Naive B cell (primary cell): ENCODE measurements around the gene TCP1. TPM values are rescaled to one million over a fixed set of nuclear protein-coding genes. Genes with fewer than 3 reads are reported as not detected.
"Not testable (repeated sequence)": the region's sequence is repeated elsewhere in the genome, so short reads cannot be mapped to it uniquely, and the experiment has no call there.

Experiments used
- ATAC-seq, 2 donors: fragments of 150-1000 bp; cut with Tn5 transposase; 2 replicates each; pipeline ENCODE4 v1.10.0; 2021; ENCODE audit warnings: low read depth in 2 of 2, mild to moderate bottlenecking in 2 of 2, moderate library complexity in 2 of 2
- DNase-seq: peaks from one replicate; pipeline ENCODE4 v3.0.0; 2022
- H3K27ac Mint-ChIP-seq, 6 donors: one replicate each; pipeline ENCODE4 v1.8.0; 2020 to 2022; ENCODE audit warnings: mild to moderate bottlenecking in 6 of 6, mixed read lengths in 6 of 6, moderate library complexity in 5 of 6, inconsistent platforms in 2 of 6
- H3K27me3 Mint-ChIP-seq, 3 donors: one replicate each; pipeline ENCODE4 v1.8.0; 2021 to 2022; ENCODE audit warnings: mixed read lengths in 3 of 3, mild to moderate bottlenecking in 1 of 3
- H3K36me3 Mint-ChIP-seq, 2 donors: one replicate each; pipeline ENCODE4 v1.8.0; 2020 to 2022; ENCODE audit warnings: mixed read lengths in 2 of 2, inconsistent platforms in 1 of 2, mild to moderate bottlenecking in 1 of 2
- H3K4me1 Mint-ChIP-seq, 3 donors: one replicate each; pipeline ENCODE4 v1.8.0; 2020 to 2022; ENCODE audit warnings: mixed read lengths in 3 of 3, inconsistent platforms in 1 of 3, mild to moderate bottlenecking in 1 of 3, moderate library complexity in 1 of 3
- H3K4me3 Mint-ChIP-seq, 8 donors: one replicate each; pipeline ENCODE4 v1.8.0; 2020 to 2022; ENCODE audit warnings: mild to moderate bottlenecking in 8 of 8, mixed read lengths in 8 of 8, moderate library complexity in 8 of 8, inconsistent platforms in 2 of 8
- H3K9me3 Mint-ChIP-seq, 7 donors: one replicate each; pipeline ENCODE4 v1.8.0; 2020 to 2022; ENCODE audit warnings: mixed read lengths in 7 of 7, mild to moderate bottlenecking in 5 of 7, inconsistent platforms in 2 of 7, moderate library complexity in 1 of 7
- polyA plus RNA-seq, 6 donors: library from polyadenylated mRNA; unstranded; fragments of 300-500 nt; fragmentation: Illumina TruSeq; gene quantifications; one replicate each; pipeline ENCODE4 v1.2.3, GENCODE V29; 2021; ENCODE audit warnings: low read depth in 6 of 6

TCP1 gene
- polyA plus RNA-seq, 6 donors from 2014 or later, result 69.6 to 86.2 (median 73.3) TPM

- H3K9me3 Mint-ChIP-seq, H3K4me3 Mint-ChIP-seq, H3K36me3 Mint-ChIP-seq, DNase-seq, ATAC-seq, H3K27me3 Mint-ChIP-seq: not testable (repeated sequence)
- H3K27ac Mint-ChIP-seq, result peak overlapping the region in 3 of 6 donors; percentile 34 to 61 (median 49)
- H3K4me1 Mint-ChIP-seq, result peaks cover 29 to 67% (median 35%) of the 10 kb centered on the region in 3 donors
Measured at GRCh38 chr6:159733395-159733794, 56.0 kb downstream of the TCP1 start.

- not testable (repeated sequence) for H3K9me3 Mint-ChIP-seq, H3K36me3 Mint-ChIP-seq, DNase-seq, H3K27me3 Mint-ChIP-seq, ATAC-seq
- H3K4me3 Mint-ChIP-seq, result peak overlapping the region in 2 of 8 donors; percentile 18 to 30
- H3K27ac Mint-ChIP-seq, result peak overlapping the region in 2 of 6 donors; percentile 53 to 61
- peaks cover 24 to 65% (median 31%) of the 10 kb centered on the region in 3 donors for H3K4me1 Mint-ChIP-seq
Measured at GRCh38 chr6:159732550-159732949, 56.9 kb downstream of the TCP1 start.

GRCh38 chr6:159730332-159730676 is 59.1 kb downstream of the TCP1 start:
- no peaks in the 10 kb centered on the region for H3K36me3 Mint-ChIP-seq
- peaks cover 28 to 74% (median 42%) of the 10 kb centered on the region in 3 donors for H3K4me1 Mint-ChIP-seq
- no peaks in the 10 kb centered on the region for H3K27me3 Mint-ChIP-seq
- no peaks in the 10 kb centered on the region for H3K9me3 Mint-ChIP-seq
- DNase-seq (no peak), ATAC-seq (no peak)
- peak overlapping the region in 6 of 8 donors; percentile 13 to 96 (median 90) for H3K4me3 Mint-ChIP-seq
- peak overlapping the region in 3 of 6 donors; percentile 15 to 99 (median 96) for H3K27ac Mint-ChIP-seq

DNA sequence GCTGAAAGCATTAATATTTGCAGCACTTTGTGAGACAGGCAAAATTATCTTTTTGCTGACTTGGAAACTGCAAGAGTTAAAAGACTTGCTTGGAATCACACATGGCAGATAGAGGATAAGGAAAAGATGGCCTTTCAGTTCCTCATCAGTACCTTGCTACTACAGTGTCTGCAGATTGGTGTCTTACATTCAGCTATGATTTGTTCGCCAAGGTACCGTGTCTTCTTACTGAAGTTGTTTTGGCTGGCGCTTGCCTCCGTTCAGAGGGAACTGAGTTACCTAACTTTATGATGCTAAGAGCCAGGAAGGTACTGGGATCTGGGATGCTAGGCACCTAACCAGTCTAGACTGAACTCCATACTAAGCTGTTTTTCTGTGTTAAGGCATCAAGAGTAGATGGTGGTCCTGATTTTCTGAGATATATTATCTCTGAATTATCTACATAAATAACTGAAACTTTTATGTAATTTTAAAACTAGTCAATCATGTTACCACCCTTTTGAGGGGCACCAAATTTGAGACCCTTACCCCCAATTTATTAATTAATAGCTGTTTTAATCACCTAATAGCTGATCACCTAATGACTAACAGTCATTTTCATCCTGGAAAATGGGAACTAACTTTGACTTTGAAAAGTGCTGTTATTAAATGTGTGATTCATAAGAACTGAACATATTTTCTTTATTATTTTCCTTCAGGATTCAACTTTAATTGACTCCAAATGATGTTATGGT is 59.6 kb downstream of the TCP1 start:
- DNase-seq, result peak; percentile 21
- H3K27me3 Mint-ChIP-seq, result no peaks in the 10 kb centered on the region
- ATAC-seq, result no peak
- peak overlapping the region; percentile 85 to 96 (median 90) for H3K4me3 Mint-ChIP-seq
- peaks cover 28 to 73% (median 42%) of the 10 kb centered on the region in 3 donors for H3K4me1 Mint-ChIP-seq
- peak overlapping the region in 5 of 6 donors; percentile 33 to 99 (median 95) for H3K27ac Mint-ChIP-seq
- no peaks in the 10 kb centered on the region for H3K9me3 Mint-ChIP-seq
- H3K36me3 Mint-ChIP-seq, result no peaks in the 10 kb centered on the region

- H3K4me3 Mint-ChIP-seq, result peak overlapping the region; percentile 87 to 96 (median 92)
- no peaks in the 10 kb centered on the region for H3K27me3 Mint-ChIP-seq
- peaks cover 28 to 69% (median 46%) of the 10 kb centered on the region in 3 donors for H3K4me1 Mint-ChIP-seq
- H3K27ac Mint-ChIP-seq, result peak overlapping the region; percentile 83 to 99 (median 94)
- H3K9me3 Mint-ChIP-seq, result no peaks in the 10 kb centered on the region
- no peaks in the 10 kb centered on the region for H3K36me3 Mint-ChIP-seq
- no peak for DNase-seq
- no peak for ATAC-seq
Measured at GRCh38 chr6:159728531-159728964, 60.9 kb downstream of the TCP1 start.

Other genes starting within 250 kb of the TCP1 start
- gene SOD2, start 96.4 kb downstream of the TCP1 start, polyA plus RNA-seq, result 10 to 100 TPM; 74.3 to 99.4 (median 83.2) TPM
- 100 to 1,000 TPM; 142 to 203 (median 152) TPM for gene WTAP, start 62.1 kb downstream of the TCP1 start, polyA plus RNA-seq
- 10 to 100 TPM; 20.8 to 39.8 (median 27.8) TPM for gene ACAT2, start 27.6 kb downstream of the TCP1 start, polyA plus RNA-seq
- 100 to 1,000 TPM in 2 of 6 donors, 10 to 100 TPM in 4; 51.6 to 124 (median 86.4) TPM for gene MRPL18, start 865 bp upstream of the TCP1 start, polyA plus RNA-seq
- gene PNLDC1, start 10.7 kb upstream of the TCP1 start, polyA plus RNA-seq, result not detected
- not detected for gene MAS1, start 101.4 kb upstream of the TCP1 start, polyA plus RNA-seq
- 10 to 100 TPM in 1 of 6 donors, 1 to 10 TPM in 5; 2.3 to 12.1 (median 7.0) TPM for gene IGF2R, start 179.5 kb upstream of the TCP1 start, polyA plus RNA-seq